SIG-M5 treated with dmso at 0.1 percent for 504 hours (cell line): Measurements from ENCODE around the gene MIA2.

ENCODE experiments used
- DNase-seq: peaks from one replicate; lab custom pipeline; 2025; ENCODE audit not compliant: unreplicated experiment; lab: John Stamatoyannopoulos, UW

Gene MIA2

DNA sequence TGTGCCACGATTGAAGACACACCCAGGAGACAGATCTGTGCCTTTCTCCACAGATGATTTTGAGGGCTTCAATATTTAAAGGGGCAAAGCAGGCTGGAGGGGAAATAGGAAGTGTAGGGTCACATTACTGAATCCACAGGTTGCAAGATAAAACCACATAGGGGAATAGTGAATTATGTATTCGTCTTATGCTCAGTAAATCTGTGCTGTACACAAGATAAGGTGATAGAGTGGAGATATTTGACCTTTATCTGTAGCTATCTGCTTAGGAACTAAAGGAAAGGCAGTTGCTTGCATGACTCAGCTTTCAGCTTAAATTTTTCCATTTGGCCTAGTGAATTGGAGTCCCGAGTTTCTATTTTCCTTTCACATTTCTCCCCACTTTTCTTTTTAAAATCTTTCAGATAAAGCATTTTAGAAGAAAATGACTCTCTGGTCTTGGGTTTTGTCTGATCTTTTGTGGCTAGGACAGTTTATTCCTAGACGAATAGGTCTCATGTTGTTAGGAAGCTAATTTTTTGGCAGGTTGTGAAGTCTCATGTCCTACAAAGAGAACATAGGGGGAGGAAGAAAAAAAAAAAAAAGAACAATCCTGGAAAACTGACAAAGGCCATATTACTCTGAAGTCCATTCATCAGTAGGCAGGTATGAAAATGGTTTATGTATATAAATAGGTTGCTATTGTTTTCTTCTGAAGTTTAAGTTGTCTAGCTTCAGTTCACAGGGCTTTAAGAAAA lies 143.1 kb downstream of the MIA2 start:
- no peak for DNase-seq

DNA sequence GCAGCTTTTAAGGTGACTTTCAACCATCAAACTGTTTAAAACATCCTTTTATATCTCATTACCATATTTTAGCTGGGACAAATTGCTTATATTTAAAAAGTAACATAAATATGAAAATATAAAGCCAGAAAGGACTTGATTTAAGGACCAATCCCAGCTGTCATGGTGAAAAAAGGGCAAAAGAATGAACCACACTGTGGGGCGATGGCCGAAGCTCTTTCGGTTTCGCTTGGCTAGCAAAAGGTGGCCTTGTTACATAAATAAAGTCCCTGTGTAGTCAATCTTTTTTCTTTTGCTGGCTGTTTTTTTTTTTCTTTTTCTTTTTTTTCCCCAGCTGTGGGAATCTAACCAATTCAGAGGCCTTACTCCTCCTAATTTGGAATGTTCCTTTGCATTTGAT lies 147.7 kb downstream of the MIA2 start:
- DNase-seq, result no peak

DNA sequence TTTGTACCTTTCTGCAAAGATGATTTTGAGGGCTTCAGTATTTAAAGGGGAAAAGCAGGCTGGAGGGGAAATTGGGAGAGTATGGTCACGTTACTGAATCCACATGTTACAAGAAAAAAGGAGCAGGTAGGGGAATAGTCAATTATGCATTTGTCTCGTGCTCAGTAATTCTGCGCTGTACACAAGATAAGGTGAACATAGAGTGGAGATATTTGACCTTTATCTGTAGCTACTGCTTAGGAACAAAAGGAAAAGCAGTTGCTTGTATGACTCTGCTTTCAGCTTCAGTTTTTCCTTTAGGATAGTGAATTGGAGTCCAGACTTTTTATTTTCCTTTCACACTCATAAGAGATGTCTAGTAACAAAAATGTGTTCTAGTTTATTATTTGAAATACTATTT lies 148.7 kb downstream of the MIA2 start:
- no peak for DNase-seq

DNA sequence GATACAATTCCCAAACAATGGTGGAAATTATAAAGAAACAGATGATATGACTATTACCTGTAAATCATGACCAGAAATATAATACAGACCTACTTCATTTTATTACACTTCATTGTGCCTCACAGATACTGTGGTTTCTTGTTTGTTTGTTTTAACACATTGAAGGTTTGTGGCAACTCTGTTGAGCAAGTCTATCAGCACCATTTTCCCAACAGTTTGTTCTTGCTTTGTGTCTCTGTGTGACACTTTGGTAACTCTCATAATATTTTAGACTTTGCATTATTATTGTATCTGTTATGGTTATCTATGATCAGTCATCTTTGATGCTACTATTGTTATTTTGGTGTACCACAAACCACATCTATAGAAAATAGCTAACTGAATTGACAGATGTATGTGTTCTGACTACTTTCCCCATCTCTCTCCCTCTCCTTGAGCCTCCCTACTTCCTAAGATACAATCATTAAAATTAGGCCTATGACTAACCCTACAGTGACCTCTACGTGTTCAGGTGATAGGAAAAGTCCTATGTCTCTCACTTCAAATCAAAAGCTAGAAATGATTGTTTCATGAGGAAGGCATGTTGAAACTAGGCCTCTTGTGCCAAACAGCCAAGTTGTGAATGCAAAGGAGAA lies 149.4 kb downstream of the MIA2 start:
- no peak for DNase-seq

DNA sequence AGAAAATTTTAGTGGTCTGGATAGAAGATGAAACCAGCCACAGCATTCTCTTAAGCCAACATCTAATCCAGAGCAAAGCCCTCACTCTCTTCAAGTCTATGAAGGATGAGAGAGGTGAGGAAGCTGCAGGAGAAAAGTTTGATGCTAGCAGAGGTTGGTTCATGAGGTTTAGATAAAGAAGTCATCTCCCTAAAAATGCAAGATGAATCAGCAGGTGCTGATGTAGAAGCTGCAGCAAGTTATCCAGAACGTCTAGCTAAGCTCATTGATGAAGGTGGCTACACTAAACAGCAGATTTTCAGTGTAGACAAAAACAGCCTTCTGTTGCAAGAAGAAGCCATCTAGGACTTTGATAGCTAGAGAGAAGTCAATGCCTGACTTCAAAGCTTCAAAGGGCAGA lies 150.0 kb downstream of the MIA2 start:
- no peak for DNase-seq

DNA sequence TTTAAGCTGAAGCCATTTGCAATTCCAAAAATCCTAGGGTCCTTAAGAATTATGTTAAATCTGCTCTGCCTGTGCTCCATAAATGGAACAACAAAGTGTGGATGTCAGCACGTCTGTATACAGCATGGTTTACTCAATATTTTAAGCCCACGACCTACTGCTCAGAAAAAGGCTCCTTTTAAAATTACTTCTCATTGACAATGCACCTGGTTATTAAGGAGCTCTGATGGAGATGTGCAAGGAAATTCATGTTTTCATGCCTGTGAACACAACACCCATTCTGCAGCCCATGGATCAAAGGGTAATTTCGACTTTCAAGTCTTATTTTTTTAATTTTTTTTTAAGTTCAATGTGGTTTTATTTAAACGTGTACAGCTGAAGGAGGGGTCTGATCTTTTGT lies 150.5 kb downstream of the MIA2 start:
- no peak for DNase-seq

DNA sequence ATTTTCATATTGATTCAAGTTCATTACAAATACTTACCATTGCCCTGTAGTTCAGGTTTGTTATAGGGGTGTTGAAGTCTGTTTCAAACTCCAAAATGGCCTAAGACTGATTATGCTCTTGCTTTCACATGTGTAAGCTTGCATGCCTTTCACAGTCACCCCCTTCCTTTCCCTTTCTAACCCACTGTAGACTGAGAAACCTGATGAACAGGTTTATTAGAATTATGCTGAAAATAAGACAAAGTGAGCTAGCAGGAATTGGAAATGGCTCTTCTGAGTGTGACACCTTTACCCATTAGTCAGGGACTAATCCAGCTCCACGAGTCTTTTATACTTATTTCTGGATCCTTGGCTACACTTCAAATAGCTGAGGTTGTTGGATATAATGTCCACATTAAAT lies 159.6 kb downstream of the MIA2 start:
- DNase-seq, result peak; percentile 6

DNA sequence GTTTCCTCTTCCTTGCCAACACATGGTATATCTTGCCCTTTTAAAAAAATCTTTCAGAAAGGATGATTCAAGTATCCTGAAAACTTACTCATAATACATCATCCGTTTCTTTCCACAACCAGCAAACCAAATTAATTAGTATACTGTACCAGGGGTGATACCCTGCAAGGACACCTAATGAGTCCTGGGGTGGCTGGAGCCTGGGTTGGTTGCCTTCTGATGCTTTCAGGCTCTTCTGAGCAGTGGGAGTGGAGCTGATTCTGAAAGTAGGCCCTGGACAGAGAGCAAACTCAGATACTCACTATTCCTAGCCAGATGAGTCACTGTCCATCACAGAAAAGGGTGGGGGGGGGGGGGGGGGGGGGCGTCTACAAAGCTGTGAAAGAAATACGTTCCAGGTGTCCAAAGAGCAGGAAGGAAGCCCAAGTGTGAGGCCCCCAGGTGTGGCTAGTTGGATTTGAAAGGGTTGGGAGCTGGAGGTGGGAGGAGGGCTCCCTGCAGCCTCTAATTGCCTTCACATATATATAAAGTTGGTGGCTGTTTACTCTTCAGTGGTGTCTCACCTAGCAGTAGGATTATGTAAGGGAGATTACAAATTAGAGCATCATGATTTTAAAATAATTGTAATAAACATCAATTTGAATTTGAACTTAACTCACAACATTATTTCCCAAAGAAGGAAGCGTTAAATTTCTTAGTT lies 162.0 kb downstream of the MIA2 start:
- DNase-seq, result no peak

DNA sequence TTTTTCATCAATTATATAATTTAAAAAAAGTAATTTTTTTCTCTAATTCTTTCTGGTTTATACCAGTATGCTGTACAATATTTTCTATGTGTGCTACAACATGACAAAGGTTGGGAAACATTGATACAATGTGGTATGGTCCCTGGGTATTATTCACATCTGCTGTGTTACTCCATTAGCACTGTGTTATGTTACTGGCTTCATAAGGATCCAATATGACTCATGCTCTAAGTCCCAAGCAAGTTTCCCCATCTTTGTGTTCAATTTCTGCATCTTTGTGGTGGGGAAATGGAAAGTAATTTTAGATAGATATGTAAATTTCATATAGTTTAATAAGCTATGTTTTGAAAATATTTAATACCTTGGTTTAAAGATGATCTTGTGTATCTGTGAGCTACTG lies 162.7 kb downstream of the MIA2 start:
- peak; percentile 21 for DNase-seq

DNA sequence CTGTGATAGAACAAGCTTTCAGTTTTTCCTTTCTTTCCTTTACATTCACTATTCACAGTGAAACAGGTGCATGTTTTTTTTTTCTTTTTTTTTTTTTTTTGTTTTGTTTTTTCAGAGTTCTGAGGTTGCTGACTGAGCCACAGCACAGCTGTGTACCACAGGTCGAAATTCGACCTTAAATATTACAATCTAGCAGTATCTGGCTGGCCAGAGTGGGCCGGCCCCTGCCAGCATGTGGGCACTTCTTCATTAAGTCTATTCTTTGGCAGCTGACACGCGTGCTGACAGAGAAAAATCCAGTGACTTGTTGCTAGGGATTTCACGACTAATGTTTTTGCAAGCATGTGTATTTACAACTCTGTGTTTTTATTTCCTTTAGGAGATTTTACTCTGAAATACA lies 164.7 kb downstream of the MIA2 start:
- DNase-seq, result no peak

DNA sequence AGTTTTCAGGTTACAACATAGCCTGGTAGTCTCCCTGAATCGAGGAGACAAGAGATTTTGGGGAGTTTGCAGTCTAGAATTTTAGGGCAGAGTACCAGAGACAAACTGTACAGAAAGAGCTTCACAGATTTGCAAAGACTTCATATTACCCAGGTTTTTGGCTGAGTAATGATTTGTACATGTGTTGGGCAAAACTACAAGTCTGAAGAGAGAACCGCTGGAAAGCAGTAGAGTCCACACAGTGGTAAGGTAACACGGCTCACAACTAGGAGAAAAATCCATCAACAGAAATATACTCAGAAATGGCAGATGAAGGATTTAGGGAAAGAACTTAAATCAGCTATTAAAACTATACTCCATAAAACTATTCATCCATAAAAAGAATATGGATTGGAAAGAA lies 172.8 kb downstream of the MIA2 start:
- DNase-seq, result no peak

DNA sequence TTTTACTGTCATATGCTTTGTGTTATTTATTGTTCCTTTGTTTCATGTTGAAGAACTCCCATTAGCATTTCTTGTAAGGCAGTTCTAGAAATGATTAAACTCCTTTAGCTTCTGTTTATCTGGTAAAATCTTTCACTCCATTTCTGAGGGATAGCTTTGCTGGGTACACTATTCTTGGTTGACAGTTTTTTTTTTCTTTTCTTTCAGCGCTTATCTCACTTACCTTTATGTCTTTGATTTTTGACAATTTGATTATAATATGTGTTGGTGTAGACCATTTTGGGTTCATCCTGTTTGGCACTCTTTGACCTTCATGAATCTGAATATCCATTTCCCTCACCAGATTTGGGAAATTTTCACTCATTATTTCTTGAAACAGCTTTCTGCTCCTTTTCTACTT lies 182.4 kb downstream of the MIA2 start:
- no peak for DNase-seq

DNA sequence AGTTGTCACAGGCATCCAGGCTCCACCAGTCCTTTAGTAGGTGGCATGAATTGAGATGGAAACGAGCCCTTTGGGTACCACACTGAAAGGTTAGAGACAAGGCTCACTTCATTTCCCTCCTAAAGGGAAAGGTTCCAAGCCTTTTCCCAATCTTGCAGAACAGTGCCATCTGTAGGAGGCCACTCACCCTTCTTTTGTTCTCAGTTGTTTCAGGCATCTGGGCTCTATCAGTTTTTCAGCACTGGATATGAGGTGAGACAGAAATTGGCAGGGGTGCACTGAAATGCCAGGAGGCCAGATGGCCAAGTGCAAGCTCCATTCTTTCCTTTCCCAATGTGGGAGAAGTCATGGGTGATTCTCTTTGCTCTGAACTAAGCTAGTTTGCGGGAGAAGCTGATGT lies 183.3 kb downstream of the MIA2 start:
- DNase-seq, result no peak

DNA sequence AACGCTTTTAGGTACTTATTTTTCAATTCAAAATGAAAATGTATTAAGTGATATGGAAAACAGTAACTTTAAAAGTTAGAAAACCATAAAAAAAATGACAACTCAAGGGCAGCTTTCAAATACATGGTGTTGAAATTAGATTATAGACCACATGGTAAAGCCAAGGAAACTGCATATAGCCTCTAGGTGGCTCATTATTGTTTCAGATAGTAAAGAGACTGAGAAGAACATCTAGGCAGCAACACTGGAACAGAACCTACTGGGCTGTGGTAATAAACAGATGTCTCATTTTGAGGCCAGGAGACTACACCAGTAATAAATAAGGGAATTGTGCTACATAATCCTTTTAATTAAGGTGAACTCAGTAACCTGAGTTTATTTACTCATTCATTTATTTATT lies 185.6 kb downstream of the MIA2 start:
- DNase-seq, result peak; percentile 19

DNA sequence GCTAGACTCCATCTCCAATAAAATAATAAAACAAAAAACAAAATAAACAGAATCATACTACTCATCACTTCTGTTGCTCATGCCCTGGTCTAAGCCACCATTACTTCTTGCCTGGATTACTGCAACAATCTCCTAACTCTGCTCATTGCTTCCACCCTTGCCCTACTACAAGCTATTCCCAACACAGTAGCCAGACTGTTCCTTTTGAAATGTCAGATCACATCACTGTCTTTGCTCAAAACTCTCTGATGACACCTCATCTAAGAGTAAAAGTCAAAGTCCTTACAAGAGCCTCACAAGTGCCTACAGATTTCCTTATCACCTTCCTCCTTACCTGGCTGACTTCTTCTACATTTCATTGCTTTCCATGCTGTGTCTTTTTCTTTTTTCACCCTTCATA lies 188.5 kb downstream of the MIA2 start:
- no peak for DNase-seq

DNA sequence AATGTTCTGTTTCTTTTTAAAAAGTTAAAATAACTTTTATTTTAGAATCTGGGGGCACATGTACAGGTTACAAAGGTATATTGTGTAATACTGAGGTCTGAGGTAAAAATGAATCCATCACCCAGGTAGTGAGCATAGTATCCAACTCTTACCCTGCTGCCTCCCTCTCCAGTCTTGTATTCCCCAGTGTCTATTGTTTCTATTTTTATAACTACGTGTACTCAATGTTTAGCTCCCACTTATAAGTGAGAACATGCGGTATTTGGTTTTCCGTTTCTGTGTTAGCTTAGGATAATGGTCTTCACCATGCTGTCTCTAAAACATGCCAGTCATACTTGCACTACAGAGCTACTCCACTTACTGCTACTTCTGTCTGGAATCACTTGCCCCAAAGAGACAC lies 190.1 kb downstream of the MIA2 start:
- no peak for DNase-seq

DNA sequence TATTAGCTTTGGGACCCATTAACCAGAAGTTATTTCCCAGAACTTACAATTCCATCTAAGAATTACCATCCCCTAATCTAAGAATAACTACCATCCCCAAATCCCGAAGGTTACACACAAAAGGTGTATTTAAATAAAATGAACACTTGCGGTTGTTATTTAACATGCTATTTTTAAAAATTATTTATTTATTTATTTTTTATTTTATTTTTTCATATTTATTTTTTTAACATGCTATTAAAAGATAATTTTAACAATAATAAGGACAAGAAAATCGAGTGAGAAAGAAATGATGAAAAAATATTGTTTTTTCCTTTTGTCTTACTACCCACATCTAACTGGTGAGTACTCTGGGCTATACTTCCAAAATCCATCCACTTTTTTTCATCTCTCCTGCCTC lies 192.2 kb downstream of the MIA2 start:
- no peak for DNase-seq

DNA sequence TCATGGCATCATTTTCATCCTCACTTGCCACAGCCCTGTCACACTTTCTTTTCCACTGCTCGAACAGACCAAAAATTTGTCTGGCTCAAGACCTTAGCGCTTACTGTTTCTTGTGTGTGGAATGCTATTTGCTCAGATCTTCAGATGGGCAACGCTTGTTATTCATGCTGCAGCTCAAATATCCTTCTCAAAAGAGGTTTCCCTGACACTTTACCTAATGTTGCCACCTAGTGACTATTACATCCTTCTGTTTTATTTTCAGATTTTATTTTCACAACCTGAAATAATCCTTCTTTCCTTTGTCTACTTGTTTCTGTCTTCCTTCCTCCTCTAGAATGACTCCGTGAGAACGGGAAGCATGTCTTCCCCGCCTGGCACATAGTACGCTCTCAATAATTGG lies 192.9 kb downstream of the MIA2 start:
- peak; percentile 39 for DNase-seq

DNA sequence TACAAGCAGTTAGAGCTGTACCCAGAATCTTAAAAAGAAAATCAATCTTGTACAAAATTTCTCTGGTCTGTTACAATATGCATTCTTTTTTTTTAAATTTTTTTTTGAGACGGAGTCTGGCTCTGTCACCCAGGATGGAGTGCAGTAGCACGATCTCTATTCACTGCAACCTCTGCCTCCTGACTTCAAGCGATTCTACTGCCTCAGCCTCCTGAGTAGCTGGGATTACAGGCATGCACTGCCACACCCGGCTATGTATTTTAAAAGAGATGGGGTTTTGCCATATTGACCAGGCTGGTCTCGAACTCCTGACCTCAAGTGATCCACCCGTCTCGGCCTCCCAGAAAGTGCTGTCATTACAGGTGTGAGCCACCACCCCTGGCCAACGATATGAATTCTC lies 194.4 kb downstream of the MIA2 start:
- DNase-seq, result no peak

DNA sequence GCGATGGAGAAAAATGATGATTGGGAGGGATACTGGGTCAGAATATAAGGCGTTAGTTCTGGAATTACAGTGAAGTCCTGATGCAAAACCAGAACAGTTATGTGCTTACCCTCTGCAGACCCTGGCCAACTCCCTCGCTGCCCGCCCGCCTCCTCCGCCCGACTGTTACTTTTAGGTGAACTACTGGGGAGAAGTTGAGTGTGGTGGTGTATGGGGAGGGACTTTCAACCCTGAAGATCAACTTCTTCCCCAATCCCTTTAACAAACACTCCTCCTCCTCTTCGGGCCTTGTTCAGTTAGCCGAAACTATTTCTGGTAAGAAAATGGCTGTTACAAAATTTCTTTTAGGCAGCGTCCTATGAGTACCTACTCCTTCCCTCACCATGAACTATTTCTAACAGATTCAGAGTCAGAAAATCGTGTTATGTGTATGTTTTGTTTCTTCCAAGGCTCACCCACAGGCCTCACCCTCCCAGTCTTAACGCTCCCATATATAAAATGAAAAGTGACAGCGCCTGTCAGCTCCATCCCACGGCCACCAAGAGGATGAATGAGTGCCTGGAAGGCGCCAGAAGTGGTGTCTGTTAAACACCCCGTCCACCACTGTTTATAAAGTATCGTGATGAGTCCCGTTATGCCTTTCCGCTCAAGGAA lies 197.2 kb downstream of the MIA2 start:
- peak; percentile 60 for DNase-seq

DNA sequence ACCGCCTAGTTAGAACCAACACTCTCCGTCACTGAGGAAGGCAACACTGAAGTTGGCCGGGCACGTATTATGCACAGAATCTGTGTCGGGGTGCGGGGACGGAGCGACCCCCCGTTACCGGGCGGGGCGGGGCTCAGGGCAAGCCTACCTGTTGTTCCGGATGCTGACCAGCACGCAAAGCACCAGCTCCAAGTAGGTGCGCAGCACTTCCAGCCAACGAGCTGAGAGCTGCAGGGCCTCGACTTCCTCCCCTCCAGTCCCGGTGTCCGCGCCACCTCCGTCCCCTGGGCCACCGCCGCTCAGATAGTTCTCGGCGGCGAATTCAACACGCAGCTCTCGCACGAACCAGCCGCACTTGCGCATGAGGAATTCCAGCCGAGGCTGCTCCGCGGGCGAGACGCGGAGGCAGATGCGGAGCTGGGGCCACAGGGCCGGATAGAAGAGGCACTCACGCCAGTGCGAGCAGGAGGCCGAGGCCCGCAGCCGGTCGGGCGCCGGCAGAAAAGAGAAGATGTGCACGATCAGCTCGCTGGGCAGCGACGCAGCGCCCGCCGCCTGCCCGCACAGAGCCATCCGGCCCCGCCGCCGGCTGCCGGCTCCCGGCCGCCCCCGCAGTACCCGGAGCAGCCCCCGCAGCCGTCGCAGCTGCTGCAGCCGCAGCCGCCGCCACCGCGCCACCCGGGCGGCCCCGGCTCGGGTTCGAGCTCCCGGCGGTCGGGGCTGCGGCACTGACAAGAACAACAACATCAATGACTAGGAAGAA lies 197.9 kb downstream of the MIA2 start:
- DNase-seq, result peak; percentile 17
